Activated CD8-positive, alpha-beta memory T cell treated with anti-CD3 and anti-CD28 coated beads for 4 hours (primary cell): ENCODE results near the gene APOL4.
A peak's percentile ranks its signal among the peaks of the same experiment; 100 is the strongest.
"Not testable (repeated sequence)": the region's sequence is repeated elsewhere in the genome, so short reads cannot be mapped to it uniquely, and the experiment has no call there.

Source experiments
- DNase-seq, 2 donors: peaks; one replicate each; pipeline ENCODE4 v3.0.0-alpha.2; 2020; ENCODE audit warnings: low read depth in 2 of 2

Gene APOL4, protein sequence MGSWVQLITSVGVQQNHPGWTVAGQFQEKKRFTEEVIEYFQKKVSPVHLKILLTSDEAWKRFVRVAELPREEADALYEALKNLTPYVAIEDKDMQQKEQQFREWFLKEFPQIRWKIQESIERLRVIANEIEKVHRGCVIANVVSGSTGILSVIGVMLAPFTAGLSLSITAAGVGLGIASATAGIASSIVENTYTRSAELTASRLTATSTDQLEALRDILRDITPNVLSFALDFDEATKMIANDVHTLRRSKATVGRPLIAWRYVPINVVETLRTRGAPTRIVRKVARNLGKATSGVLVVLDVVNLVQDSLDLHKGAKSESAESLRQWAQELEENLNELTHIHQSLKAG

GRCh38 chr22:36201630-36202319, at the start of gene APOL4:
Gene APOL4, minus strand, starts transcription at chr22:36201809. Its CDS starts 75 bp downstream, at chr22:36201734.
- no peak for DNase-seq

- DNase-seq = not testable (repeated sequence)
Measured at GRCh38 chr22:36250292-36250960, 48.8 kb upstream of the APOL4 start.

GRCh38 chr22:36249160-36249559, 47.6 kb upstream of the APOL4 start:
- DNase-seq = no peak

DNA sequence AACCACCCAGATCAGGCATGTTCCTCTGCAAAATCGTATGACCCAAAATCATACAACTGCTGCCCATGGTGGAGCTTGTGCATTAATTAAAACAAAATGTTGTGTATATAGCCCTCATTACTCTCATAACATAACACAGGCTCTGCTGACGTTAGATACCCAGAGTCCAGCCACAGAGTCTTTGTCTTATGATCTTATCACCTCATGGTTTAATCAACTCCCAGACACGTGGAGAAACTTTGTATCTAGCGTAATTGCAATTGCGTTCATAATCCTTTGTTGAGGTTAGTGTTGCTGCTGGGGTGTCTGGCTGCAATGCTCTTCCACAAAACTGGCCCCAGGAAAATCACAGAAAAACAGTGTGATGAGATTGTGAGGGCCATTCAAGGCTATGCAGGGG, 46.3 kb upstream of the APOL4 start:
- no peak for DNase-seq

DNA sequence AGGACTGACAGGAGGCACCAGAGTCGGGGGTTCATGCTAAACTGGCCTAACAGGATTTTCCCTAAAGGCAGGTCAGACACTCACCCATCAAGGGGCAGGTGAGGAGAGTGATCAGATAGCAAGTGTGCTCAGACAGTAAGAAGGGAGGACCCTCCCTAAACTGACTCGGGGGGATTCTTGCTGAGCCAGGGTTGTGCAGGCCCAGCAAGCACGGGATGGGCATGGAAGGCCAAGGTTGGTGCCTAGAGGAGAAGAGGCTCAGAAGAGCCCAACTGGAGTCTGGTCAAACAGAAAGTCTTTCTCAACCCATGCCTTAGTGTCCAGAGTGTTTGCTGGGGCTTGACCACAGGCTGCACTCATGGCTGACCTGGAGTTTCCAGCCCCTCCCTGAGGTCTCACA, 45.1 kb upstream of the APOL4 start:
- no peak for DNase-seq

- DNase-seq = no peak
Measured at GRCh38 chr22:36245805-36246356, 44.3 kb upstream of the APOL4 start.

DNA sequence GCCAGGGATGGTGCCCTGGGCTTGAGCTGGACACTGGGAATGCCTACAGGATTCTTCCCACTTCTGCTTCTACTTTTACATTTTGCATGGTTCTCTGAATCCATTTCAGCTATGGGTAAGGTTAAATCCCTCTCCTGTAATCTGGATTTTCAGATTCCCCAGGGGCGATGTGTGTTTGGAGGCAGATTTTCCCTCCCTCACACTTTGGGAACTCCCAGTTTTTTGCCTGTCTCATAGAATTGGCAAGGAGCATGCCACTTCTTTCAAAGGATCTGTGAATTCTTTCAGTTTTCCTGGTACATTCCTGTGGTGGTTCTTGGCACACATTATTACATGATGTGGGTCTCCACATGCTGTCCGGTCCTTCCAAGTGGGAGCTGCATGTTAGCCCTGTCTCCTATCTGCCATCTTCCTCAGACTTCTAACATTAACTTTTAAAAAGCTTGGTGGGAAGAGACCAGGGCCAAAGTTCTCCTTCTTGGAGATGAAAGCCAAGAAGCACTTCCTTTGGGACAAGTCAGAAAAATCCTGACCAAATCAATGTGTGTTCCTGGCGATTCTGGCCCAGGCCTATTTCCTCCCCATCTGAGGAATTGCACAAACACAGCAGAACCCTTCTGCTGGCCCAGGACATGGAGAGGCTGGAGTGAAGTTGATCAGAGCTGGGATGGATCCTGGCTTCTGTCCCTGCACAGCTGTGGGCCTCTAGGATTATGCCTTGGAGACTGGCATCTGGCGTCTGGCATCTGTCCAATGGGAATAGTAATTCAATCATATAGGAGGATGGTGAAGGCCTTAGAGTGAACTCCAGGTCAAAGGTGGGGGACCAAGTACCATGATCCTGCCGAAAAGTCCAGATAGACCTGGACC, 43.1 kb upstream of the APOL4 start:
- DNase-seq = no peak

DNA sequence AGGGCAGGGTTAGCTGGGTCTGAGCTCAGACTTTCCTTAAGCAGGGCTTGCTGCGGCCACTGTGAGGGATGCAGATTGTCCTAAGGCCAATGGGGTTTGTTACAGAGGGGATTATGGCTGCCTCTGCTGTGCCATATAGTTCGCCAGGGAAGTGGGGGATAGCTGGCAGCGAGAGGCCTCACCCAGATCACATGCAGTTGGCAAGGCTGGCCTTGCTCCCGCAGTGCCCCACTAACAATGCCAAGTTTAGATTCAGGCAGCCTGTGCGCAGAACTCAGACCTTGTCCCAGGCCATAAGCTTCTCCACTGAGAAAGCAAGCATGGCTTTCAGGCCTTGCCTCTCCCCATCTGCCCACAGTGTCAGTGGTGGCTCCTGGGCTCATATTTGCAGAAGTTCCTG, 42.4 kb upstream of the APOL4 start:
- no peak for DNase-seq

- peak; percentile 67 to 80 for DNase-seq
Measured at GRCh38 chr22:36239401-36240171, 38.0 kb upstream of the APOL4 start, which contains the start of gene APOL2. Gene APOL2, minus strand, starts transcription at chr22:36239527. Its CDS starts 6,365 bp downstream, at chr22:36233162.

- DNase-seq = no peak
Measured at GRCh38 chr22:36239150-36239400, 37.5 kb upstream of the APOL4 start.

- no peak for DNase-seq
Measured at GRCh38 chr22:36238373-36239149, 37.0 kb upstream of the APOL4 start.

DNA sequence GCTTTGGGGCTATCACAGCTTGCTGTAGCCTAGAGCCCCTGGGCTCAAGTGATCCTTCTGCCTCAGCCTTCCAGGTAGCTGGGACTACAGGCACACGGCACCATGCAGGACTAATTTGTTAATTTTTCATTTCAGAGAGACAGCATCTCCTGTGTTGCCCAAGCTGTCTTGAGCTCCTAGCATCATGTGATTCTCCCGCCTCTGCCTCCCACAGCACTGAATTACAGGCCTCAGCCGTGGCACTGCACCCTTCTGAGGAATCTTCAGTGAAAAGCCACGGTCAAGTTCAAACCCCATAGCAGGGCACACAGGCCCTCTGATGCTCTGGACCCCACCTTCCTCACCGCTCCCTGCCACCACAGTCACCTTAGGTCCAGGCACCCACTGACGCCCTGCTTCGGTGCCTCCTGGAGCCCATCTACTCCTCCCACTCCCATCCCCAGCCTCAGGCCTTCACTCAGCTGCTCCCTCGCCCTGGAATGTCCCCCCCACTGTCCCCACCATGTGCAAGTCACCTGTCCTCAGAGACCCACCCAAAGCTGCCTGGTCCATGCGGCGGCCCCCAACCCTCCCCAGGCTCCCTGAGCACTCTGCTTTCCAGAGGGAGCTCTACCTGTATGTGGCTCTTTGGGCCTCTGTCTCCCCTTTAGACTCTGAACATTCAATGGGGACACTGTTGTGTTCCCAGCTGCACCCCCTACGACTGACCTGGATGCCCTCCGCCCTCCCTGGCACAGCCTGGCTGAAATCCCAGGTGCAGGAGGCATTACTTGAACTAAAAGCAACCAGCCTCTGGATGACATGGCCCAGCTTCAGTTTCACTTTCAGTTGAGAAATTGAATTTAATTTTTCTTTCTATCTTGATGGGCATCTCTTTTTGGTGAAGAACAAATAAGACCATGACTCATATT, 36.1 kb upstream of the APOL4 start:
- no peak for DNase-seq

- DNase-seq = no peak
Measured at GRCh38 chr22:36236388-36237319, 35.0 kb upstream of the APOL4 start.

DNA sequence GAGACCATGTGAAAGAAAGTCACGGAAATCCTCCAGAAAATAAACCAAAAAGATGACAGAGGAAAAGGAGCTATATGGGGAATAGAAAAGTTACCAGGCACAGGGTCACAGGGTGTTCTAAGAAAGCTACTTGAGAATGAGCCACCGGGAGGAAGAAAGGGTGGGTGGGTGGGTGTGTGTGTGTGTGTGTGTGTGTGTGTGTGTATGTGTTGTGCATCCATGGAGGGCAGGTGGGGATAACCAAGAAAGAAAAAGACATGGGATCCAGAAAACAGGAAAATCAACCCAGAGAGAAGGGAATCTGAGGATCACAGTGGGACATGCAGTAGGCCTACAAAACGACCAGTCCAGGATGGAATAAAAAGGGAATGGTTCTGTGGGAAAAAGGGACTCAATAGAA, 34.0 kb upstream of the APOL4 start:
- no peak for DNase-seq

- no peak for DNase-seq
Measured at GRCh38 chr22:36234919-36235318, 33.3 kb upstream of the APOL4 start.

DNA sequence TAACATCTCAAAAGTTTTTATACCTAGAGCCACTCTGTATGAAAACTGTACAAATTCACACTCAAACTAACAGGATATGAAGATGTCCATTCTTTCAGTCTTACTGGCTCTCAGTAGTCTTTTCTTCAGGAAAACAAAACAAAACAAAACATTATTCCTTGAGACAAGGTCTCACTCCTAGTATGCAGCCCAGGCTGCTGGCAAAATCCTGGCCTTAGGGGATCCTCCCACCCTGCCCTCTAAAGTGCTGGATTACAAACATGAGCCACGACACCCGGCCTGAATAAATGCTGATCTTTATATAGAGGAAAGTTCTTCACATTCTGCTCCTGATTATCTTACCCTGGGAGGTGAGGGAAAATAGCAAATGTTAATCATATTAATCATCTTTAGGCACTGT, 32.6 kb upstream of the APOL4 start:
- DNase-seq = no peak

GRCh38 chr22:36233796-36234195, 32.2 kb upstream of the APOL4 start:
- DNase-seq = no peak
